Gastrocnemius medialis (tissue), 4 donors: ENCODE data around the gene CLDN12. TPM values are rescaled to one million over a fixed set of nuclear protein-coding genes. Genes with fewer than 3 reads are reported as not detected.
A peak's percentile ranks its signal among the peaks of the same experiment; 100 is the strongest.

Experiments
- ATAC-seq, 2 donors: fragments of 150-250 bp; one replicate each; pipeline ENCODE4 v1.9.1; 2016
- DNase-seq, 2 donors: peaks; one replicate each; pipeline ENCODE4 v3.0.0-alpha.2; 2019
- H3K27ac ChIP-seq, 4 donors: fragments of 200-600 bp; sonication (generic); 1 replicate in 1 of 4; 2 replicates in 3 of 4; pipeline ENCODE4 v1.5.1; 2016 to 2018; ENCODE audit warnings: mild to moderate bottlenecking in 2 of 4, moderate library complexity in 1 of 4
- H3K27me3 ChIP-seq, 3 donors: fragments of 200-600 bp; sonication (generic) in 2 of 3; 1 replicate in 1 of 3; 2 replicates in 2 of 3; pipeline versions ENCODE4 v1.5.1 to v1.6.0; 2016 to 2019; ENCODE audit warnings: mild to moderate bottlenecking in 1 of 3, moderate library complexity in 1 of 3
- H3K36me3 ChIP-seq, 2 donors: fragments of 200-600 bp; sonication (generic) in 1 of 2; one replicate each; pipeline ENCODE4 v1.5.1; 2017 to 2018
- H3K4me1 ChIP-seq, 2 donors: fragments of 200-600 bp; sonication (generic) in 1 of 2; one replicate each; pipeline ENCODE4 v1.5.1; 2016 to 2017; ENCODE audit warnings: mild to moderate bottlenecking in 2 of 2
- H3K4me3 ChIP-seq, 4 donors: fragments of 200-600 bp; sonication (generic) in 3 of 4; 1 replicate in 1 of 4; 2 replicates in 3 of 4; pipeline ENCODE4 v1.5.1; 2016 to 2019; ENCODE audit warnings: mild to moderate bottlenecking in 2 of 4
- H3K9me3 ChIP-seq, 3 donors: fragments of 200-600 bp; sonication (generic) in 2 of 3; 1 replicate in 1 of 3; 2 replicates in 2 of 3; pipeline ENCODE4 v1.5.1; 2016 to 2019
- POLR2A ChIP-seq, 2 donors: fragments of 450-650 bp; IDR thresholded peaks; one replicate each; pipeline ENCODE4 v1.6.1; 2017; ENCODE audit warnings: antibody characterized with exemption in 2 of 2, mild to moderate bottlenecking in 2 of 2, moderate library complexity in 2 of 2
- in situ Hi-C, 4 donors: fragments of 200-750 bp; cut with MboI; loops; one replicate each; pipeline versions ENCODE4 v1.15.0 to v1.8.0; 2017; ENCODE audit warnings: low sequenced_read_pairs in 4 of 4
- intact Hi-C: fragments of 100-400 bp; cut with DNase I; formaldehyde crosslinking; loops from one replicate; pipeline ENCODE4 v1.15.1; 2023; ENCODE audit warnings: low total_unique reads
- total RNA-seq, 4 donors: library from RNA; depleted of rRNA; stranded (reverse); fragments of >200 nt; gene quantifications; one replicate each; pipeline versions ENCODE4 v1.1.0 to v1.2.3, GENCODE V29; 2016
- TF ChIP-seq, protein P1 (sequence below), 5 experiments: fragments of 450-650 bp in 3 of 5; fragments of 200-600 bp in 2 of 5; sonication (generic) in 2 of 5; IDR thresholded peaks in 4 of 5; conservative IDR thresholded peaks in 1 of 5; 1 replicate in 4 of 5; 2 replicates in 1 of 5; pipeline ENCODE4 v1.5.1; 2016 to 2019; ENCODE audit warnings: antibody characterized with exemption in 5 of 5, mild to moderate bottlenecking in 3 of 5, moderate library complexity in 3 of 5

CLDN12 gene
- total RNA-seq, 4 donors from 2014 or later, result 9.5 to 39.9 (median 32.6) TPM

DNA sequence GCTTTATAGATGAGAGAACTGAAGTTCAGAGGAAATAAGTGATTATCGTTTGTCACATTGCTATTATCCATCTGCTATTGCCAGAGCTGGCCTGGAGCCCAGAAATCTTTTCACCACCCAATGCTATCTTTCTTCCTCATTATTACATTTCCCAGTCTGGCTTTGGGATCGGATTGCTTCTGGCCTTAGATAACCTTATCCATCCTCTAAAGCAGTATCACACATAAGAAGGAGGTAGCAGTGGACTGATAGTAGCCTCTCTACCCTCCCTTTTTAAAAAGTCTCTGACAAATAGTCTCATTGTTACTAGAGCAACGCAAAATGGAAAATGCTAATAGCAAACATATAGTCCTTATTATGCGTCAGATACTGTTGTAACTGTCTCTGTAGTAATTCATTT, 1.3 kb upstream of the CLDN12 start:
- H3K27ac ChIP-seq, result no peak overlapping the region
- no peak overlapping the region for H3K4me3 ChIP-seq
- peaks cover 23 to 29% of the 10 kb centered on the region in 2 donors for H3K4me1 ChIP-seq
- DNase-seq, result no peak
- ATAC-seq, result no peak
- intact Hi-C loops (loop anchor here (5.0 kb wide), 1 partner anchor 155 kb away; the partner anchor contains the start of gene CFAP69), in situ Hi-C loops (loop anchor here in 2 of 4 donors (10.0 kb wide), 2 partner anchors 57 to 157 kb away; partner anchors contain the start of genes GTPBP10 (in 2 of the 2) and CFAP69 (in 1 of the 2))
- no peak for TF ChIP-seq POLR2A (IDR thresholded peaks at IDR 0.05)
- TF ChIP-seq, protein P1, sequence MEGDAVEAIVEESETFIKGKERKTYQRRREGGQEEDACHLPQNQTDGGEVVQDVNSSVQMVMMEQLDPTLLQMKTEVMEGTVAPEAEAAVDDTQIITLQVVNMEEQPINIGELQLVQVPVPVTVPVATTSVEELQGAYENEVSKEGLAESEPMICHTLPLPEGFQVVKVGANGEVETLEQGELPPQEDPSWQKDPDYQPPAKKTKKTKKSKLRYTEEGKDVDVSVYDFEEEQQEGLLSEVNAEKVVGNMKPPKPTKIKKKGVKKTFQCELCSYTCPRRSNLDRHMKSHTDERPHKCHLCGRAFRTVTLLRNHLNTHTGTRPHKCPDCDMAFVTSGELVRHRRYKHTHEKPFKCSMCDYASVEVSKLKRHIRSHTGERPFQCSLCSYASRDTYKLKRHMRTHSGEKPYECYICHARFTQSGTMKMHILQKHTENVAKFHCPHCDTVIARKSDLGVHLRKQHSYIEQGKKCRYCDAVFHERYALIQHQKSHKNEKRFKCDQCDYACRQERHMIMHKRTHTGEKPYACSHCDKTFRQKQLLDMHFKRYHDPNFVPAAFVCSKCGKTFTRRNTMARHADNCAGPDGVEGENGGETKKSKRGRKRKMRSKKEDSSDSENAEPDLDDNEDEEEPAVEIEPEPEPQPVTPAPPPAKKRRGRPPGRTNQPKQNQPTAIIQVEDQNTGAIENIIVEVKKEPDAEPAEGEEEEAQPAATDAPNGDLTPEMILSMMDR (IDR thresholded peaks at IDR 0.05 in 4 of 5, conservative IDR thresholded peaks at IDR 0.05 in 1 of 5), result no peak
- H3K27me3 ChIP-seq, result no peaks in the 10 kb centered on the region
- H3K36me3 ChIP-seq, result peaks cover 0 to 7% of the 10 kb centered on the region in 2 donors
- H3K9me3 ChIP-seq, result no peaks in the 10 kb centered on the region

DNA sequence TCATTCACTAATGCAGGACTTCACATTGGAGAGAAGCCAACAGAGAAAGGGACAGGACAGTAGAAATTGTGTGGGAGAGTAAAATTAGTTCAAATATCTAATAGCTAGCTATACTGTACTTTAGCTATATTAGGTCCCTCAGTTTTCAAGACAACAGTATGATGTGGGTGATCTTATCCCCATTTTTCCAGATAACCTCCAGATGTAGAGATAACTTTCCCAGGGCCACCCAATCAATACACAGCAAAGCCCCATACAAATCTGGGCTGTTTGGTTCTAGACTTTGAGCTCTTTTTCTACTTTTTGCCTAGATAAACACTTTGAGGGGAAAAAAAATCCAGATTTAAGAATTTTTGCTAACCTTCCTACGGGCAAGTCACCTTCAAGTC, 482 bp upstream of the CLDN12 start:
- H3K27me3 ChIP-seq, result no peaks in the 10 kb centered on the region
- intact Hi-C loops (loop anchor here (1.0 to 5.0 kb wide), 2 partner anchors 56 to 155 kb away; partner anchors contain the start of genes CFAP69 and GTPBP10), in situ Hi-C loops (loop anchor here in 2 of 4 donors (10.0 kb wide), 2 partner anchors 58 to 158 kb away; partner anchors contain the start of genes GTPBP10 (in 2 of the 2) and CFAP69 (in 1 of the 2))
- H3K36me3 ChIP-seq, result peaks cover 0 to 12% of the 10 kb centered on the region in 2 donors
- ATAC-seq, result no peak
- no peak for DNase-seq
- no peaks in the 10 kb centered on the region for H3K9me3 ChIP-seq
- H3K27ac ChIP-seq, result peak overlapping the region; percentile 93 to 99 (median 97)
- H3K4me3 ChIP-seq, result peak overlapping the region; percentile 68 to 87 (median 78)
- peaks cover 23 to 29% of the 10 kb centered on the region in 2 donors for H3K4me1 ChIP-seq
- TF ChIP-seq, protein P1 (IDR thresholded peaks at IDR 0.05 in 4 of 5, conservative IDR thresholded peaks at IDR 0.05 in 1 of 5), result no peak
- TF ChIP-seq POLR2A (IDR thresholded peaks at IDR 0.05), result no peak

DNA sequence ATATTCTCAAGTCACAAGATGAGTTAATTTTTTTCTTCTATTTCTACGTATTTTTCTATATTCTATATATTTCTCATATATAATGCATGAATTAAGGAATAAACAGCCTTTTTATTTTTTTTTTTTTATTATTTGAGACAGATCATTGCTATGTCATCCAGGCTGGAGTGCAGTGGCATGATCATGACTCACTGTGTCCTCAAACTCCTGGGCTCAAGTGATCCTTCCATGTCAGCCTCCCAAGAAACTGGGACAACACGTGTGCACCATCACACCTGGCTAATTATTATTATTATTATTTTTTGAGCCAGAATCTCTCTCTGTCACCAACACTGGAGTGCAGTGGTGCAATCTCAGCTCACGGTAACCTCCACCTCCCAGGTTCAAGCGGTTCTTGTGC, 1.5 kb downstream of the CLDN12 start:
- in situ Hi-C loops (loop anchor here in 2 of 4 donors (10.0 kb wide), 2 partner anchors 60 to 160 kb away; partner anchors contain the start of genes GTPBP10 (in 2 of the 2) and CFAP69 (in 1 of the 2)), intact Hi-C loops (loop anchor here (5.0 kb wide), 1 partner anchor 157 kb away; the partner anchor contains the start of gene CFAP69)
- Histone ChIP-seq H3K4me3 (peak overlapping the region in 2 of 4 donors; percentile 74 to 81), H3K4me1 (peaks cover 25 to 40% of the 10 kb centered on the region in 2 donors), H3K27ac (peak overlapping the region; percentile 93 to 99 (median 97)), H3K36me3 (peaks cover 0 to 27% of the 10 kb centered on the region in 2 donors), H3K9me3 (no peaks in the 10 kb centered on the region), H3K27me3 (no peaks in the 10 kb centered on the region)
- ATAC-seq (peak; percentile 31 to 57), DNase-seq (peak; percentile 32 to 40)
- TF ChIP-seq, protein P1 (IDR thresholded peaks at IDR 0.05 in 4 of 5, conservative IDR thresholded peaks at IDR 0.05 in 1 of 5), result no peak
- TF ChIP-seq POLR2A (IDR thresholded peaks at IDR 0.05), result no peak

DNA sequence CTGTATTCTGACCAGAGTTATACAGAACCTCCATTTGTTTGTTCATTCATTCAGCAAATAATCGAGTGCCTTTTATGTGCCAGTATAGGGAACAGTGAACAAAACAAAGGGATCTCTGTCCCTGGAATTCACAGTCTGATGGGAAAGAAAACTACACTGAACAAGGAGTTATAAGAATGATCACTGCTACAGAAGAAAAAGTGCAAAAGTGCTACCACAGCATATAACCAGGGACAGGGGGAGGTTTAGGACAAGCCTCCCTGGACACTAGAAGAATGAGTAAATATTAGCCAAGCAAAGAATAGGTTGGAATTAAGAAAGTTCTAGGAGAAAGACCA, 4.2 kb downstream of the CLDN12 start:
- no peak for DNase-seq
- in situ Hi-C loops, result loop anchor here in 2 of 4 donors (10.0 kb wide), 2 partner anchors 63 to 163 kb away; partner anchors contain the start of genes GTPBP10 (in 2 of the 2) and CFAP69 (in 1 of the 2)
- Histone ChIP-seq H3K27ac (peak overlapping the region; percentile 93 to 99 (median 97)), H3K4me1 (peaks cover 37 to 58% of the 10 kb centered on the region in 2 donors), H3K36me3 (peaks cover 0 to 34% of the 10 kb centered on the region in 2 donors), H3K27me3 (no peaks in the 10 kb centered on the region), H3K9me3 (no peaks in the 10 kb centered on the region), H3K4me3 (no peak overlapping the region)
- intact Hi-C loops, result no loop called here
- no peak for ATAC-seq
- TF ChIP-seq, protein P1 (IDR thresholded peaks at IDR 0.05 in 4 of 5, conservative IDR thresholded peaks at IDR 0.05 in 1 of 5), result no peak
- no peak for TF ChIP-seq POLR2A (IDR thresholded peaks at IDR 0.05)
